CD14-positive monocyte (primary cell): ENCODE measurements around the gene GHRH. TPM values are rescaled to one million over a fixed set of nuclear protein-coding genes. Genes with fewer than 3 reads are reported as not detected.

Experiments
- DNase-seq, 3 donors: peaks; one replicate each; pipeline ENCODE4 v3.0.0-alpha.2; 2011 to 2022
- H2AFZ ChIP-seq: 2 replicates; pipeline ENCODE4 v1.6.0; 2012; ENCODE audit warnings: mild to moderate bottlenecking, low read depth, low read length, inconsistent platforms; ENCODE audit not compliant: insufficient read depth, poor library complexity, severe bottlenecking
- H3K27ac ChIP-seq, 2 donors: 1 replicate in 1 of 2; 2 replicates in 1 of 2; pipeline ENCODE4 v1.5.1; 2012 to 2013; ENCODE audit warnings: low read length in 2 of 2, control low read depth in 1 of 2, inconsistent platforms in 1 of 2, low read depth in 1 of 2, mild to moderate bottlenecking in 1 of 2
- H3K27me3 ChIP-seq, 2 donors: one replicate each; pipeline versions ENCODE4 v1.6.0 to v1.6.1; 2011 to 2013; ENCODE audit warnings: low read length in 2 of 2; ENCODE audit not compliant: control insufficient read depth in 2 of 2, insufficient read depth in 2 of 2
- H3K36me3 ChIP-seq, 2 donors: replicated peaks in 1 of 2; 1 replicate in 1 of 2; 2 replicates in 1 of 2; pipeline versions ENCODE4 v1.5.1 to v1.6.1; 2012 to 2013; ENCODE audit warnings: low read length in 2 of 2, control low read depth in 1 of 2, inconsistent platforms in 1 of 2, mild to moderate bottlenecking in 1 of 2; ENCODE audit not compliant: insufficient read depth in 2 of 2, control insufficient read depth in 1 of 2
- H3K4me1 ChIP-seq, 2 donors: 1 replicate in 1 of 2; 2 replicates in 1 of 2; pipeline versions ENCODE4 v1.5.1 to v1.6.1; 2012 to 2013; ENCODE audit warnings: low read length in 2 of 2, control low read depth in 1 of 2, inconsistent platforms in 1 of 2, mild to moderate bottlenecking in 1 of 2, moderate library complexity in 1 of 2; ENCODE audit not compliant: insufficient read depth in 2 of 2, control insufficient read depth in 1 of 2
- H3K4me2 ChIP-seq: replicated peaks from 2 replicates; pipeline ENCODE3; 2012; ENCODE audit warnings: low read length, moderate library complexity, mild to moderate bottlenecking; ENCODE audit not compliant: poor library complexity, severe bottlenecking; ENCODE audit errors: extremely low read depth
- H3K4me3 ChIP-seq, 3 experiments: fragments of 200-600 bp in 1 of 3; sonication (generic) in 1 of 3; replicated peaks in 1 of 3; 1 replicate in 2 of 3; 2 replicates in 1 of 3; pipeline ENCODE4 v1.5.1; 2011 to 2013; ENCODE audit warnings: low read length in 3 of 3, mild to moderate bottlenecking in 3 of 3, control low read depth in 2 of 3, low read depth in 2 of 3, inconsistent platforms in 1 of 3, moderate library complexity in 1 of 3
- H3K79me2 ChIP-seq: 2 replicates; pipeline ENCODE4 v1.6.0; 2012; ENCODE audit warnings: mild to moderate bottlenecking, control low read depth, inconsistent platforms, low read length, moderate library complexity; ENCODE audit not compliant: insufficient read depth
- H3K9ac ChIP-seq: 2 replicates; pipeline ENCODE4 v1.6.0; 2017; ENCODE audit warnings: low read length, mild to moderate bottlenecking; ENCODE audit not compliant: insufficient read depth, poor library complexity, severe bottlenecking
- H3K9me3 ChIP-seq, 2 donors: replicated peaks in 1 of 2; 1 replicate in 1 of 2; 2 replicates in 1 of 2; pipeline versions ENCODE4 v1.5.1 to v1.6.1; 2012 to 2013; ENCODE audit warnings: low read length in 2 of 2, control low read depth in 1 of 2; ENCODE audit not compliant: control insufficient read depth in 1 of 2, insufficient read depth in 1 of 2
- H4K20me1 ChIP-seq: 2 replicates; pipeline ENCODE4 v1.6.0; 2012; ENCODE audit warnings: mild to moderate bottlenecking, low read length, control low read depth, moderate library complexity; ENCODE audit not compliant: insufficient read depth
- H3K27ac Mint-ChIP-seq, 7 donors: one replicate each; pipeline ENCODE4 v1.8.0; 2020; ENCODE audit warnings: mild to moderate bottlenecking in 7 of 7, mixed read lengths in 7 of 7, moderate library complexity in 6 of 7, inconsistent platforms in 2 of 7
- H3K27me3 Mint-ChIP-seq, 3 donors: one replicate each; pipeline ENCODE4 v1.8.0; 2021 to 2022; ENCODE audit warnings: low read depth in 3 of 3, mild to moderate bottlenecking in 3 of 3, mixed read lengths in 3 of 3, moderate library complexity in 3 of 3, inconsistent platforms in 1 of 3
- H3K36me3 Mint-ChIP-seq, 2 donors: one replicate each; pipeline ENCODE4 v1.8.0; 2020; ENCODE audit warnings: mixed read lengths in 2 of 2, inconsistent platforms in 1 of 2, mild to moderate bottlenecking in 1 of 2
- H3K4me1 Mint-ChIP-seq: one replicate; pipeline ENCODE4 v1.8.0; 2020; ENCODE audit warnings: mild to moderate bottlenecking, mixed read lengths
- H3K4me3 Mint-ChIP-seq, 2 donors: one replicate each; pipeline ENCODE4 v1.8.0; 2020; ENCODE audit warnings: mild to moderate bottlenecking in 2 of 2, mixed read lengths in 2 of 2, moderate library complexity in 1 of 2
- H3K9me3 Mint-ChIP-seq, 7 donors: one replicate each; pipeline ENCODE4 v1.8.0; 2020 to 2022; ENCODE audit warnings: mixed read lengths in 7 of 7, mild to moderate bottlenecking in 6 of 7, moderate library complexity in 6 of 7, inconsistent platforms in 2 of 7
- CTCF ChIP-seq: fragments of 200-600 bp; IDR thresholded peaks from one replicate; pipeline ENCODE4 v1.8.0; 2022; ENCODE audit warnings: antibody characterized with exemption, mild to moderate bottlenecking
- WGBS: methylation state at CpG from one replicate; pipeline ENCODE4 v1.1.5; 2013; ENCODE audit warnings: missing lambda C conversion rate; ENCODE audit not compliant: insufficient coverage; 5-methylcytosine and 5-hydroxymethylcytosine counted together
- intact Hi-C, 2 donors: fragments of 100-400 bp; cut with micrococcal nuclease; formaldehyde crosslinking; loops; one replicate each; pipeline versions ENCODE4 v1.15.0 to v1.15.1; 2023
- polyA plus RNA-seq, 3 donors: library from polyadenylated mRNA; depleted of rRNA in 1 of 3; unstranded in 2 of 3; stranded (reverse) in 1 of 3; fragments of 300-500 nt in 2 of 3; fragments of >200 nt in 1 of 3; fragmentation: Illumina TruSeq in 2 of 3; gene quantifications; 1 replicate in 2 of 3; 2 replicates in 1 of 3; pipeline ENCODE4 v1.2.3, GENCODE V29; 2012 to 2021

The GHRH gene
- polyA plus RNA-seq, 3 donors: not detected

GRCh38 chr20:37309936-37310590 lies 48.4 kb upstream of the GHRH start:
- H2AFZ ChIP-seq: no peak overlapping the region
- no peaks in the 10 kb centered on the region for H3K9me3 ChIP-seq
- no peak overlapping the region for H3K9ac ChIP-seq
- H4K20me1 ChIP-seq: peaks cover 24% of the 10 kb centered on the region
- H3K4me1 ChIP-seq: peaks cover 2 to 3% of the 10 kb centered on the region in 2 donors
- H3K4me3 ChIP-seq: no peak overlapping the region
- peaks cover 14% of the 10 kb centered on the region for H3K4me1 Mint-ChIP-seq
- 99% methylated on average over 16 of the region's 16 CpGs for WGBS
- DNase-seq: no peak
- intact Hi-C loops: loop anchor here in 1 of 2 donors (10.0 kb wide), 1 partner anchor 75 kb away; no protein-coding TSS in a partner anchor
- peak overlapping the region in 6 of 7 donors; percentile 15 to 52 (median 26) for H3K27ac Mint-ChIP-seq
- H3K36me3 Mint-ChIP-seq: peaks cover 84 to 95% of the 10 kb centered on the region in 2 donors
- H3K4me2 ChIP-seq: no peak overlapping the region
- peaks cover 64 to 98% of the 10 kb centered on the region in 2 donors for H3K36me3 ChIP-seq
- H3K27me3 ChIP-seq: no peaks in the 10 kb centered on the region
- H3K27ac ChIP-seq: peak overlapping the region in 1 of 2 donors; percentile 22
- H3K79me2 ChIP-seq: peaks cover 75% of the 10 kb centered on the region
- no peaks in the 10 kb centered on the region for H3K27me3 Mint-ChIP-seq
- peaks cover 0 to 2% (median 0%) of the 10 kb centered on the region in 7 donors for H3K9me3 Mint-ChIP-seq
- H3K4me3 Mint-ChIP-seq: no peak overlapping the region
- no peak for TF ChIP-seq CTCF

DNA sequence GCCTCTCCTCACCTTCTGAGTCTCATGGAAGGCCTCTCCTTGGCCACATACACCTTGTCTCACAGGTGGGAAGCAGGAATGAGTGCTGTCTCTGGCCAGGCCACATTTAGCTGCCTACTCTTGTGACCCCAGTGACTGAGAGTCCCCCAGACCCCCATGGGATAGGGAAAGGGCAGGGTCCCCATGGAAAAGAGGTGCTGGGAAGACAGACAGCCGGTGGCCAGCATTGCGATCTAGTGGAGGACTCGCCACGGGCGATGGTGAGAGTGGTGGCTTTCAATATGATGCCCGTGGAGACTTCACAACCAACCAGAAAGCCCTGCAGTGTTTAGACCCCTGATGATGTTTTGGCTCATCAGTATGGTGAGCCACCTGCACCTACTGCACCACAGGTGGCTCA lies 47.7 kb upstream of the GHRH start:
- intact Hi-C loops: no loop called here
- Mint-ChIP-seq H3K9me3 (peaks cover 0 to 2% (median 0%) of the 10 kb centered on the region in 7 donors), H3K36me3 (peaks cover 84 to 95% of the 10 kb centered on the region in 2 donors), H3K4me1 (peaks cover 7% of the 10 kb centered on the region), H3K27ac (peak overlapping the region in 4 of 7 donors; percentile 34 to 82 (median 52)), H3K27me3 (no peaks in the 10 kb centered on the region), H3K4me3 (no peak overlapping the region)
- Histone ChIP-seq H4K20me1 (peaks cover 24% of the 10 kb centered on the region), H3K9me3 (no peaks in the 10 kb centered on the region), H3K27ac (peak overlapping the region in 1 of 2 donors; percentile 64), H2AFZ (no peak overlapping the region), H3K27me3 (no peaks in the 10 kb centered on the region), H3K4me3 (no peak overlapping the region), H3K9ac (no peak overlapping the region), H3K4me1 (no peaks in the 10 kb centered on the region), H3K79me2 (peaks cover 79% of the 10 kb centered on the region), H3K36me3 (peaks cover 66 to 98% of the 10 kb centered on the region in 2 donors), H3K4me2 (no peak overlapping the region)
- no CpG with 5 or more reads among the region's 6 CpGs for WGBS
- DNase-seq: no peak
- no peak for TF ChIP-seq CTCF
